AG04450 (cell line): ENCODE results near the gene LRRC8B. TPM values are rescaled to one million over a fixed set of nuclear protein-coding genes. Genes with fewer than 3 reads are reported as not detected.

ENCODE experiments used
- CTCF ChIA-PET: fragments of 300-600, 350-600 bp; formaldehyde crosslinking; extraction: SDS; loops from one replicate; lab custom pipeline; 2022; ENCODE audit warnings: antibody characterized with exemption, inconsistent platforms; lab: Charles Lee
- POLR2A ChIA-PET: fragments of 350-600 bp; formaldehyde crosslinking; extraction: SDS; loops from one replicate; lab custom pipeline; 2021; ENCODE audit warnings: antibody characterized with exemption, inconsistent platforms; lab: Yijun Ruan, JAX
- DNase-seq: peaks from one replicate; pipeline ENCODE4 v3.0.0-alpha.2; 2011; ENCODE audit warnings: low read depth, low spot score
- H3K27ac ChIP-seq: one replicate; pipeline ENCODE4 v1.5.1; 2012; ENCODE audit warnings: low read depth, low read length, control low read depth
- H3K27me3 ChIP-seq: one replicate; pipeline ENCODE4 v1.6.0; 2012; ENCODE audit warnings: low read length; ENCODE audit not compliant: control insufficient read depth, insufficient read depth
- H3K4me3 ChIP-seq: 2 replicates; pipeline ENCODE4 v1.5.1; 2011; ENCODE audit warnings: mild to moderate bottlenecking, low read depth, low read length, control low read depth
- H3K9me3 ChIP-seq: 2 replicates; pipeline ENCODE4 v1.5.1; 2012; ENCODE audit warnings: low read length; ENCODE audit not compliant: control insufficient read depth, insufficient read depth
- CTCF ChIP-seq: IDR thresholded peaks from 2 replicates; pipeline ENCODE4 v1.5.1; 2011; ENCODE audit warnings: low read depth, low read length, control low read depth, inconsistent platforms
- polyA plus RNA-seq: library from polyadenylated mRNA; depleted of rRNA; stranded (reverse); fragments of >200 nt; gene quantifications from 2 replicates; pipeline ENCODE4 v1.2.3, GENCODE V29; 2011

Gene LRRC8B
- polyA plus RNA-seq, 1 experiment: 1.6 TPM

GRCh38 chr1:89604414-89604735 lies 79.7 kb downstream of the LRRC8B start:
- H3K27me3 ChIP-seq: no peaks in the 10 kb centered on the region
- DNase-seq: no peak
- no peak overlapping the region for H3K4me3 ChIP-seq
- ChIA-PET POLR2A (no interaction called here), CTCF (interaction anchor here (2.3 to 6.2 kb wide), 3 partner anchors 19 to 158 kb away, joined by 7 to 62 read pairs (median 33); no protein-coding TSS in a partner anchor)
- no peak for TF ChIP-seq CTCF
- no peaks in the 10 kb centered on the region; the same call in 1 of the 2 replicates for H3K9me3 ChIP-seq
- no peak overlapping the region for H3K27ac ChIP-seq

- H3K27me3 ChIP-seq: no peaks in the 10 kb centered on the region
- DNase-seq: no peak
- ChIA-PET CTCF (interaction anchor here (0.6 to 2.3 kb wide), 2 partner anchors 17 to 132 kb away, joined by 4 to 7 read pairs; no protein-coding TSS in a partner anchor), POLR2A (no interaction called here)
- no peak overlapping the region for H3K4me3 ChIP-seq
- H3K9me3 ChIP-seq: peaks cover 7% of the 10 kb centered on the region; the same call in 1 of the 2 replicates
- TF ChIP-seq CTCF: no peak
- no peak overlapping the region for H3K27ac ChIP-seq
These were observed 81.1 kb downstream of the LRRC8B start for GRCh38 chr1:89605692-89606091.

- H3K9me3 ChIP-seq: peaks cover 7% of the 10 kb centered on the region; the same call in 1 of the 2 replicates
- DNase-seq: no peak
- CTCF ChIA-PET: interaction anchor here (0.6 kb wide), 1 partner anchor 133 kb away, joined by 4 read pairs; no protein-coding TSS in a partner anchor
- TF ChIP-seq CTCF: no peak
- H3K4me3 ChIP-seq: no peak overlapping the region
- H3K27me3 ChIP-seq: no peaks in the 10 kb centered on the region
- POLR2A ChIA-PET: no interaction called here
- H3K27ac ChIP-seq: no peak overlapping the region
These were observed 81.8 kb downstream of the LRRC8B start for GRCh38 chr1:89606227-89606980.

GRCh38 chr1:89607156-89607555 lies 82.5 kb downstream of the LRRC8B start:
- DNase-seq: no peak
- no peak for TF ChIP-seq CTCF
- ChIA-PET CTCF (interaction anchor here (0.9 kb wide), 1 partner anchor 156 kb away, joined by 4 read pairs; no protein-coding TSS in a partner anchor), POLR2A (no interaction called here)
- Histone ChIP-seq H3K9me3 (peaks cover 7% of the 10 kb centered on the region; the same call in 1 of the 2 replicates), H3K27me3 (no peaks in the 10 kb centered on the region), H3K27ac (no peak overlapping the region), H3K4me3 (no peak overlapping the region)

GRCh38 chr1:89607586-89608318 lies 83.1 kb downstream of the LRRC8B start:
- Histone ChIP-seq H3K9me3 (peaks cover 7% of the 10 kb centered on the region; the same call in 1 of the 2 replicates), H3K27me3 (no peaks in the 10 kb centered on the region), H3K27ac (no peak overlapping the region), H3K4me3 (no peak overlapping the region)
- ChIA-PET POLR2A (no interaction called here), CTCF (interaction anchor here (0.9 to 1.3 kb wide), 3 partner anchors 9 to 155 kb away, joined by 4 to 6 read pairs (median 4); no protein-coding TSS in a partner anchor)
- no peak for TF ChIP-seq CTCF
- DNase-seq: no peak
